K562 (cell line): ENCODE measurements around the gene GXYLT2. TPM values are rescaled to one million over a fixed set of nuclear protein-coding genes. Genes with fewer than 3 reads are reported as not detected.

Experiments used
- ATAC-seq: fragments of 200-7000 bp; cut with Tn5 transposase; 3 replicates; pipeline ENCODE4 v1.9.1; 2020; ENCODE audit warnings: moderate library complexity
- BruUV-seq: library from RNA; stranded (reverse); fragments of 400-500 nt; replicated peaks from 2 replicates; lab custom pipeline; 2021; lab: Mats Ljungman, UMichigan
- CTCF ChIA-PET: fragments of 300-600 bp; formaldehyde crosslinking; extraction: SDS; loops from one replicate; lab custom pipeline; 2021; ENCODE audit warnings: low intra/inter-chr PET ratio; lab: Yijun Ruan, JAX
- POLR2A ChIA-PET: fragments of 300-600, 350-650 bp; sonication (Branson Sonifier 250); formaldehyde crosslinking; extraction: SDS; loops from one replicate; lab custom pipeline; 2021; ENCODE audit warnings: antibody characterized with exemption, inconsistent platforms; lab: Yijun Ruan, JAX
- DNase-seq, 4 experiments: peaks; one replicate each; pipeline versions ENCODE4 v3.0.0 to v3.0.0-alpha.2; 2011 to 2018; ENCODE audit warnings: low spot score in 3 of 4, mixed read lengths in 3 of 4; ENCODE audit errors: extremely low read depth in 1 of 4
- FAIRE-seq: peaks from 2 replicates; lab custom pipeline; 2011; peaks lifted over from hg19 to GRCh38; lab: Jason Lieb, UNC
- H2AFZ ChIP-seq: 2 replicates; pipeline ENCODE4 v1.6.0; 2011; ENCODE audit warnings: low read depth, low read length, control low read depth, inconsistent platforms
- H3K27ac ChIP-seq: fragments of 200-600 bp; 3 replicates; pipeline ENCODE4 v1.8.0; 2011; ENCODE audit warnings: low read depth, mild to moderate bottlenecking, control low read depth, inconsistent platforms, low read length, moderate library complexity, mixed read lengths; ENCODE audit errors: extremely low read depth
- H3K27me3 ChIP-seq, 2 experiments: fragments of 300-600 bp in 1 of 2; 2 replicates in 1 of 2; 3 replicates in 1 of 2; pipeline versions ENCODE4 v1.6.0 to v1.8.0; 2011; ENCODE audit warnings: inconsistent platforms in 2 of 2, low read length in 2 of 2, mild to moderate bottlenecking in 1 of 2, mixed read lengths in 1 of 2, moderate library complexity in 1 of 2; ENCODE audit not compliant: control insufficient read depth in 2 of 2, insufficient read depth in 2 of 2
- H3K36me3 ChIP-seq: fragments of 300-600 bp; 3 replicates; pipeline ENCODE4 v1.8.0; 2011; ENCODE audit warnings: mild to moderate bottlenecking, low read length, inconsistent platforms; ENCODE audit not compliant: control insufficient read depth, insufficient read depth
- H3K4me1 ChIP-seq, 2 experiments: fragments of 200-600 bp in 1 of 2; replicated peaks in 1 of 2; 2 replicates in 1 of 2; 3 replicates in 1 of 2; pipeline versions ENCODE4 v1.5.1 to v1.8.0; 2011; ENCODE audit warnings: inconsistent platforms in 2 of 2, low read length in 2 of 2, mild to moderate bottlenecking in 1 of 2, mixed read lengths in 1 of 2, moderate library complexity in 1 of 2; ENCODE audit not compliant: control insufficient read depth in 2 of 2, insufficient read depth in 2 of 2
- H3K4me2 ChIP-seq: 2 replicates; pipeline ENCODE4 v1.6.1; 2011; ENCODE audit warnings: low read length, control low read depth, inconsistent platforms, mixed read lengths; ENCODE audit not compliant: insufficient read depth
- H3K4me3 ChIP-seq: fragments of 200-600 bp; sonication (generic), shearing (Covaris generic); 2 replicates; pipeline ENCODE4 v1.5.1; 2016; ENCODE audit warnings: control low read depth, inconsistent platforms
- H3K79me2 ChIP-seq: fragments of 200-600 bp; 3 replicates; pipeline ENCODE4 v1.8.0; 2011; ENCODE audit warnings: low read length, inconsistent platforms; ENCODE audit not compliant: control insufficient read depth, insufficient read depth
- H3K9ac ChIP-seq, 2 experiments: 2 replicates each; pipeline versions ENCODE4 v1.6.0 to v1.6.1; 2011; ENCODE audit warnings: low read depth in 2 of 2, low read length in 2 of 2, control low read depth in 1 of 2, inconsistent platforms in 1 of 2, mild to moderate bottlenecking in 1 of 2, mixed read lengths in 1 of 2; ENCODE audit not compliant: insufficient read depth in 1 of 2
- H3K9me1 ChIP-seq: one replicate; pipeline ENCODE4 v1.6.0; 2011; ENCODE audit warnings: inconsistent platforms, mild to moderate bottlenecking, low read length, moderate library complexity; ENCODE audit not compliant: control insufficient read depth, insufficient read depth
- H3K9me3 ChIP-seq: replicated peaks from 2 replicates; pipeline ENCODE4 v1.5.1; 2011; ENCODE audit warnings: low read depth, low read length, inconsistent platforms; ENCODE audit not compliant: control insufficient read depth, insufficient read depth
- H4K20me1 ChIP-seq: replicated peaks from 2 replicates; pipeline ENCODE4 v1.6.1; 2011; ENCODE audit warnings: low read length, inconsistent platforms, mixed read lengths; ENCODE audit not compliant: control insufficient read depth, insufficient read depth
- AFF4 ChIP-seq: sonication (generic); formaldehyde crosslinking; IDR thresholded peaks from 2 replicates; pipeline ENCODE4 v1.8.0; 2023; ENCODE audit warnings: mild to moderate bottlenecking, missing genetic modification reagents
- CREB5 ChIP-seq: fragments of 250-450 bp; sonication (Bioruptor Pico); IDR thresholded peaks from 2 replicates; pipeline ENCODE4 v1.5.0; 2020; ENCODE audit warnings: mild to moderate bottlenecking
- EP400 ChIP-seq: fragments of 450-650 bp; IDR thresholded peaks from 2 replicates; pipeline ENCODE4 v1.6.1; 2017; ENCODE audit warnings: antibody characterized with exemption, mild to moderate bottlenecking, moderate library complexity
- HDAC1 ChIP-seq, 2 experiments: fragments of 450-650 bp; IDR thresholded peaks; 2 replicates each; pipeline ENCODE4 v1.6.1; 2016 to 2017; ENCODE audit warnings: inconsistent platforms in 1 of 2, mild to moderate bottlenecking in 1 of 2, moderate library complexity in 1 of 2
- ID3 ChIP-seq, 2 experiments: fragments of 250-450 bp in 1 of 2; fragments of 450-650 bp in 1 of 2; sonication (Bioruptor Pico) in 1 of 2; IDR thresholded peaks; 2 replicates each; pipeline versions ENCODE4 v1.6.1 to v1.8.0; 2016 to 2021; ENCODE audit warnings: mild to moderate bottlenecking in 2 of 2, moderate library complexity in 2 of 2, missing compliant biosample characterization in 1 of 2, missing genetic modification characterization in 1 of 2
- RBM39 ChIP-seq: fragments of 200-400 bp; formaldehyde crosslinking; optimal IDR thresholded peaks from 2 replicates; pipeline ENCODE3; 2018; ENCODE audit warnings: low read depth, low read length
- YY1 ChIP-seq, 3 experiments: IDR thresholded peaks; 2 replicates each; pipeline ENCODE4 v1.6.1; 2011; ENCODE audit warnings: low read length in 2 of 3, mild to moderate bottlenecking in 2 of 3, moderate library complexity in 2 of 3, borderline replicate concordance in 1 of 3, control low read depth in 1 of 3, low read depth in 1 of 3; ENCODE audit not compliant: insufficient read depth in 3 of 3, insufficient replicate concordance in 2 of 3, control insufficient read depth in 1 of 3, insufficient read length in 1 of 3; ENCODE audit errors: extremely low read depth in 1 of 3
- ZNF76 ChIP-seq: fragments of 250-450 bp; sonication (Bioruptor Pico); IDR thresholded peaks from 2 replicates; pipeline ENCODE4 v1.4.0; 2020; ENCODE audit warnings: mild to moderate bottlenecking, moderate library complexity, borderline replicate concordance
- WGBS: fragments of 100-300 bp; shearing (Covaris generic); methylation state at CpG from one replicate; pipeline ENCODE4 v1.1.6; 2016; ENCODE audit warnings: low coverage, mixed read lengths; ENCODE audit not compliant: insufficient coverage; ENCODE audit errors: missing lambda C conversion rate; 5-methylcytosine and 5-hydroxymethylcytosine counted together
- in situ Hi-C: fragments of 300-500 bp; cut with MboI; formaldehyde crosslinking; loops from 4 replicates; pipeline ENCODE4 v1.15.0; 2018; ENCODE audit warnings: inconsistent platforms, mixed read lengths
- intact Hi-C: fragments of 100-400 bp; cut with micrococcal nuclease; formaldehyde crosslinking; loops from 2 replicates; pipeline ENCODE4 v1.14.2; 2022
- polyA plus RNA-seq, 8 experiments: library from polyadenylated mRNA; depleted of rRNA in 4 of 8; stranded (reverse) in 5 of 8; unstranded in 3 of 8; fragments of >200 nt; fragmentation: Nextera tagmentation in 2 of 8; fragmentation: Illumina TruSeq in 1 of 8; extraction: Ambion mirVana in 2 of 8; extraction: Trizol in 1 of 8; gene quantifications; 2 replicates each; pipeline versions ENCODE4 v1.2.1 to v1.2.3, GENCODE V29; 2011 to 2014; ENCODE audit warnings: inconsistent platforms in 1 of 8, missing spikeins in 1 of 8
- total RNA-seq, 7 experiments: library from RNA; depleted of rRNA in 6 of 7; stranded (reverse); fragments of >200 nt in 6 of 7; fragmentation: Illumina TruSeq in 2 of 7; extraction: Trizol in 2 of 7; gene quantifications; 2 replicates each; pipeline versions ENCODE4 v1.2.1 to v1.2.3, GENCODE V29; 2011 to 2021; ENCODE audit warnings: low replicate concordance in 1 of 7

GXYLT2 gene
- total and polyA plus RNA-seq, 9 of the 15 experiments (the other 6 are each of a cell fraction or from before 2014, with no cell fraction given): 0.71 to 6.0 (median 3.3) TPM

- TF ChIP-seq AFF4 (CRISPR knock-in tag): no peak
Observed at GRCh38 chr3:72993391-72993790, 105.5 kb downstream of the GXYLT2 start (continued).

- Histone ChIP-seq H3K4me1 (peaks cover 13 to 22% of the 10 kb centered on the region in 2 experiments; a peak in 4 of 5 replicates), H3K27ac (no peak overlapping the region), H2AFZ (peak overlapping the region; percentile 55; the same call in 1 of the 2 replicates), H3K27me3 (no peaks in the 10 kb centered on the region), H3K36me3 (peaks cover 22% of the 10 kb centered on the region), H3K4me3 (no peak overlapping the region), H3K4me2 (no peak overlapping the region), H3K9ac (no peak overlapping the region), H4K20me1 (peaks cover 17% of the 10 kb centered on the region), H3K79me2 (peaks cover 35% of the 10 kb centered on the region), H3K9me3 (no peaks in the 10 kb centered on the region), H3K9me1 (no peaks in the 10 kb centered on the region)
- no peak for DNase-seq
- ChIA-PET CTCF (no interaction called here), POLR2A (interaction anchor here (0.6 to 0.7 kb wide), 2 partner anchors 13 to 365 kb away, joined by 3 read pairs; no protein-coding TSS in a partner anchor)
- intact Hi-C loops (loop anchor here (5.0 kb wide), 2 partner anchors 62 to 108 kb away; partner anchors contain the start of gene GXYLT2), in situ Hi-C loops (no loop called here)
- no peak for ATAC-seq
- WGBS: 96% methylated on average over 6 of the region's 10 CpGs
- BruUV-seq: no TSS peak
- FAIRE-seq: no peak
- TF ChIP-seq YY1 (IDR thresholded peaks at IDR 0.05; ENCODE audit: borderline replicate concordance in 1 of 3, control insufficient read depth in 1 of 3, extremely low read depth in 1 of 3, insufficient read depth in 3 of 3, insufficient read length in 1 of 3, insufficient replicate concordance in 2 of 3, low read depth in 1 of 3, low read length in 2 of 3) (no peak), AFF4 (CRISPR knock-in tag) (no peak), ID3 (CRISPR knock-in tag; IDR thresholded peaks at IDR 0.05) (no peak), ID3 (tag; IDR thresholded peaks at IDR 0.05) (no peak), EP400 (no peak), HDAC1 (IDR thresholded peaks at IDR 0.05) (no peak), CREB5 (CRISPR knock-in tag) (no peak), RBM39 (no peak), ZNF76 (CRISPR knock-in tag) (no peak)
Observed at GRCh38 chr3:72995337-72995736, 107.5 kb downstream of the GXYLT2 start.
